Keratinocyte (primary cell): ENCODE data around the gene ST8SIA4.

ENCODE experiments used
- EZH2 ChIP-seq: IDR thresholded peaks from one replicate; pipeline ENCODE4 v1.6.1; 2012; ENCODE audit warnings: inconsistent platforms, mild to moderate bottlenecking, low read length, moderate library complexity
- TF ChIP-seq, protein P1 (sequence below), 3 experiments: IDR thresholded peaks in 1 of 3; conservative IDR thresholded peaks in 1 of 3; optimal IDR thresholded peaks in 1 of 3; 2 replicates in 2 of 3; 3 replicates in 1 of 3; pipeline versions ENCODE3 to v1.5.1; 2011; ENCODE audit warnings: low read length in 3 of 3, mild to moderate bottlenecking in 3 of 3, moderate library complexity in 2 of 3, control low read depth in 1 of 3, inconsistent platforms in 1 of 3; ENCODE audit not compliant: insufficient read depth in 2 of 3; ENCODE audit errors: extremely low read depth in 1 of 3

DNA sequence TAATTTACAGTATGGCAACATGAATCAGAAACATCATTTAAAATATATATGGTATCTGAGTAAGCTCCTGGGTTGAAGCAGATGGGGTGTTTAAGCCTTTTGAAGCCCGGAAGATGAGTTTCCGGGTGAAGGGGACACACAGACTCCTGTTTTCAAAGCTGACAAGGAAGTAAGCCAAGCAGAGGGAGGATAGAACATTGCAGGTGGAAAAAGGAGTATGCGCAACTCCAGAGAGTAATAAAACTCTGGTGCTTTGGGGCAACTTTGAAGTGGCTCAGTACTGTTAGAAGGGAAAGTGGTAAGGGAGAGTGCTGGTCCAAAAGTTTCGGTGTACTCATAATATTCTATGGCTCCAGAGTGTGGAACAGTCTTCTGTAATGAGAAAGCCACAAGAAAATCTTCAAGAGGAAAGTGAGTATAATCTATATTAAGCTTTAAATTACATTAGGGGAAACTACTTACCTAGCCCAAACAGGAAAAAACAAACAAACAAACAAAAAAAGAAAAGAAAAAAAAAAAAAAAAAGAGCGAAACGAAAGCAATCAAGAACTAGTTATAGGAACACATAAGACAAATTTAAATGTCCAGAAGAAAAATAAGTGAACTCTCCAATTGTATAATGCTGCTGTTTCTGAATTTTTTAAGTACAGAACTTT lies 2.3 kb upstream of the ST8SIA4 start:
- TF ChIP-seq, protein P1, sequence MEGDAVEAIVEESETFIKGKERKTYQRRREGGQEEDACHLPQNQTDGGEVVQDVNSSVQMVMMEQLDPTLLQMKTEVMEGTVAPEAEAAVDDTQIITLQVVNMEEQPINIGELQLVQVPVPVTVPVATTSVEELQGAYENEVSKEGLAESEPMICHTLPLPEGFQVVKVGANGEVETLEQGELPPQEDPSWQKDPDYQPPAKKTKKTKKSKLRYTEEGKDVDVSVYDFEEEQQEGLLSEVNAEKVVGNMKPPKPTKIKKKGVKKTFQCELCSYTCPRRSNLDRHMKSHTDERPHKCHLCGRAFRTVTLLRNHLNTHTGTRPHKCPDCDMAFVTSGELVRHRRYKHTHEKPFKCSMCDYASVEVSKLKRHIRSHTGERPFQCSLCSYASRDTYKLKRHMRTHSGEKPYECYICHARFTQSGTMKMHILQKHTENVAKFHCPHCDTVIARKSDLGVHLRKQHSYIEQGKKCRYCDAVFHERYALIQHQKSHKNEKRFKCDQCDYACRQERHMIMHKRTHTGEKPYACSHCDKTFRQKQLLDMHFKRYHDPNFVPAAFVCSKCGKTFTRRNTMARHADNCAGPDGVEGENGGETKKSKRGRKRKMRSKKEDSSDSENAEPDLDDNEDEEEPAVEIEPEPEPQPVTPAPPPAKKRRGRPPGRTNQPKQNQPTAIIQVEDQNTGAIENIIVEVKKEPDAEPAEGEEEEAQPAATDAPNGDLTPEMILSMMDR (optimal IDR thresholded peaks at IDR 0.05 in 1 of 3, IDR thresholded peaks at IDR 0.05 in 1 of 3, conservative IDR thresholded peaks at IDR 0.05 in 1 of 3; ENCODE audit: extremely low read depth in 1 of 3, insufficient read depth in 2 of 3, low read length in 3 of 3): no peak
- TF ChIP-seq EZH2: no peak
